Fibroblast of skin of right biceps (primary cell): ENCODE results near the gene TTLL6.
A peak's percentile ranks its signal among the peaks of the same experiment; 100 is the strongest.

Experiments
- DNase-seq: peaks from one replicate; pipeline ENCODE4 v3.0.0-alpha.2; 2013

The TTLL6 gene

DNA sequence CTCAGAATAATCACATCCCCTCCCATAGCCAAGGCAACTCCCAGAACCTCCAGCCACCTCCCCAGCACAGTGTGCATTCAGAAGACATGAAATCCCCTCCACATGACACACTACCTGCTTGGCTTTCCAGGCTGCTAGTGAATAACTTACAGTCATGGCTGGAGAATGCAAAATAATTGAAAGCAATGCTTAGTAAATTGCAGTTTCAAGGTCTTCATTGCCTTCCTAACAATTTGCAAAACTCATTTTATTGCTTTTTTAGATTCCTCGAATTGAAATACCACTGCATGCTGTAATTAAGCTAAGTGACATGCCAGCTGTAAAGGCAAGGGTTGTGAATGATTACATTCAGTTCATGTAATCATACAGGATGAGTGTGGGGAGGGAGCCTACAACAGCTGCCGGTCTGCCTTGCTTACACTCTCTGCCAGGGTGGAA is 59.5 kb downstream of the TTLL6 start:
- DNase-seq = peak; percentile 16

- no peak for DNase-seq
These were observed 60.2 kb downstream of the TTLL6 start for GRCh38 chr17:48756830-48757251.

DNA sequence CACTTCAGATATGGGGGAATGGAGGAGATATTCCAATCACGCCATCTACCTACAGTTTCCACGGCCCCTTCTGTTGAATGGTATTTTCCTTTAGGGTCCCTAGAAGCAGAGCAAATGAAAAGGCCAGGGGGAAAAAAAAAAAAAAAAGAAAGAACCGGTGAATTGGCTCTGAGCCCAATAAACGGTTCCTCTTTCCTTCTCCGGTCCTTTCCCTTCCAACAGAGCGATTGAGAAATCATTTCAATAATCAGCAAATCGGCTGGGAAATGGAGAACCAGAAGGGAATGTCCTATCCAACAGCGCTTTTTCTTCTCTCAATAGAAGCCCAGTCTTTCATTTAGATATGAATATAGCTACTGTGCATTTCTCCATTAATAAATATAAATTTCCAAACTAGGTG is 61.7 kb downstream of the TTLL6 start:
- DNase-seq = no peak

DNA sequence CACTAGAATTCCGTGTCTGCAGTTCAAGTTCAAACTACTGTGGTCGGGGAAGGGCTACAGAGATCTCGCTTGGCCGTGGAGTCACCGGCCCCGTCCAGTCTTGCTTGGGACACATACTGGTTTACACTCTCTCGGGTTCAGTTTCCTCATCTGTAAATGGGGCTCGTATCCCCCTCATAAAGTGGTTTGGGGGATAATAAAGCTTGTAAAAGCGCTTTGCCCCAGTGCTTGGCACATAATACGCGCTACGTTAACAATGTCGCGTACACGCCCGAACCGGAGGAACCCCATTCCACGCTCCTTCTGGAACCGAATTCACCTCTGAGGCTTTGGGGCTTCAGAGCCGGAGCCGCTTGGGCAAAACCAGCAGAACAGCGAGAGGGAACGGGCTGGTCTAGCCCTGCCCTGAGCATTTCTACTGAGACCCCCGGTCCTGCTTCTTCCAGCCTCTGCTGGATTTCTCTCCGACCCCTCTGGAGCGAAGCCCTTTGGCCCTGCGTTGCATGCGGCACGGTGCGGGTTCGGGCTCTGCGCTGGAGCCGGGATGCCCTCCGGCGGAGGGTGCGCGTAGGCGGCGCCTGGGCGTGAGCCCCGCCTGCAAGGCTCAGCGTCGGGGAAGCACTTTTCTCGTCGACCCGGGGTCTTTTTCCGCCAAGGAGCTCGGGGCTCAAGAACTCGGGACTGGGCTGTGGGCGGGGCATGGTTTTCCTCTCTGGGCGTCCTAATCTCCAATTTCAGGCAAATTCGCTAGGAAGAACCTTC is 62.3 kb downstream of the TTLL6 start:
- DNase-seq = no peak

- DNase-seq = peak; percentile 8
These were observed 63.1 kb downstream of the TTLL6 start for GRCh38 chr17:48753794-48754499.

- no peak for DNase-seq
These were observed 64.4 kb downstream of the TTLL6 start for GRCh38 chr17:48752399-48753288.

- DNase-seq = no peak
These were observed 65.2 kb downstream of the TTLL6 start for GRCh38 chr17:48751733-48752398.

- no peak for DNase-seq
These were observed 65.9 kb downstream of the TTLL6 start for GRCh38 chr17:48751172-48751571.

DNA sequence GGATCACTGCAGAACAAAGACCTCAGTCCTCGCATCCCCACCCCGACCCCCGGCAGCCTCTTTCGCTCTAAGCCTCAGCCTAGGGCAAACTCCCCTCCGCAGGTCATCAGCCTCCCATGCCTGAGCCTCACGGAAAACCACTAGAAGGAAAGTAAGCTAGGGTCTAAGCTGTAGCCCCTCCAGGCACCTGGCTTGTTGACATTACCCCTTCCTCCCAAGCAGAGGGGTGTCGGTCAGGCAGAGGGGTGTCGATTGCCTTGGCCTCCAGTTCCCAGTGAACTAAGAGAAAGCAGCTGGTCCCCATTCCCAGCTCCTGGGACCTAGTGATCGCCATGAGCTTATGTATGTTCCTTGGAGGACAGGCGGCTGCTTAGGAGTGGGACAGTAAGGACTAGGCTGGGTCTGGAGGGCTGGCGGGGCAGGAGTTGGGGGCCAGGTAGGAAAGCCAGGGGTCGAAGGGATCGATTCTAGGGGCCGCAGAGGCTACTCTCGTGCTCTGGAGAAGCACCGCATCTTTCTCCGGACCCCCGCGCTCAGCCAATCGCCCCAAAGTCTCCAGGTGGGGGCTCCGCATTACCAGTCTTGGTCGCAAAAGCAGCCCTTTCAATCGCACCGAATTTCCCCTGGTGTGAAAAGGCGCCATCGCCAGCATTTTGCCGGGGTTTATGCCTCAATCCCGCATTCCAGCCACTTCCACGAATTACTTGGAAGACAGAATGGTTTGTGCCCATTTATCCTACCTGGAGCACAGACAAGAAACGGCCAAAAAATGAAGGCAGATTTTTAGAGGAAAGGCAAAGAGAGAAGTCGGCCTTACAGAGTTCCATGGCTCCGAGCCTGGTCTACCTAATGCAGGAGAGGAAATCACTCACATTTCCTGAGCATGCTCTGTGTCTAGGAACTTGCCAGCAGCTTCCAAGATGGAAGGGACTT is 67.1 kb downstream of the TTLL6 start:
- no peak for DNase-seq

DNA sequence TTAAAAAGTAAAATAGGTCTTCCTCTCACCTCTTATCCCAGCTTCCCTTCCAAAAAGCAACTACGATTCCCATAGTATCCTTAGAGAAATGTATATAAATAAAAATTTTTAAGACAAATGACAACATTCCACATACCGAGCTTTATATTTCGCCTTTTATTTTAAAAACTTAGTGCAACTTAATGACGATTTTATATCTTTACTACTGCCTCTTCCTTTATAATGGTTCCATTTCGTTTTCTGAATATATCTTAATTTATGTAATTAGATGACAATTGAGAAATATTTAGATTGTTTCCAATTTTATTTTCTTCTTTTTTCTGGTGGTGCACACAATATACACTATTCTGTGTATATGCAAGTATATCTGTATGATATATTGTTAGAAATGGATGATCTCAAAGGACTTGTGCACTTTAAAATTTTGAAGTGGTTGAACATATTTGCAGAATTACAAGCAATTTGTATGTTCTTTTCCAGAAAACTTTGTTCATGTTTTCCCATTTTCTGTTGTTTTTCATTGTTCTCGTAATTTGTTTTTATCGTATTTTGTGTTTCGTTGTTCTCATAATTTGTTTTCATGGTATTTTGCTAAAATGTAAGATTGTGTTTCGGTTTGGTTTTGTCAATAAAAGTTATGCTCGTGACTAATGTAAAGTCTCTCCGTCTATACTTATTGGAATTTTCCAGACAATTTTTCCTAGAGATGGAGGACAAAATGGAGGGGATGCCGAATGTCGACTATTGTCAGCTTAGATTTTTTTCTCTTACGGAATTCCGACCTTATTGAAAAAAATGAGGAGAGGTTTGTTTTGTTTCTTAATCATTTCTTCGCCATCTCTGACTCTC is 68.1 kb downstream of the TTLL6 start:
- no peak for DNase-seq

GRCh38 chr17:48747445-48748363 is 69.3 kb downstream of the TTLL6 start:
- no peak for DNase-seq

GRCh38 chr17:48746916-48747444 is 70.0 kb downstream of the TTLL6 start:
- no peak for DNase-seq

GRCh38 chr17:48745381-48746275 is 71.4 kb downstream of the TTLL6 start:
- DNase-seq = no peak

DNA sequence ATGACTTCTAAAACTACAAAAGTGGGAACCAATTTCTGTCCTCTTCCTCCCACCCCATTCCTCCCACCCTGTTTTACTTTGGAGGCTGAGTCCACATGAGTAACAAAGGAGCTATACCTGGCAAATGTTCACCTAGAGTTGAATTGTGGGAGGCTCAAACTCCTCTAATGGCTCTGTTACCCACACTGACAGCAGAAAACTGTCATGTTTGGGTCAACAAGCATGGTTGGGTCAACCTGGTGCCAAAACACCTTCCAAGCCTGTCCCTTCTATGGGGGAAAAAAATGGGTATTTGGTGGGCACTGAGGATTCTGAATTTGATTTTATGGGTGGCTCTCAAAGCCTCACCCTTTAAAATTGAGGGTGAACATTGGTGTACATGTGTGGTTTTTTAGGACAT is 76.5 kb downstream of the TTLL6 start:
- DNase-seq = no peak

DNA sequence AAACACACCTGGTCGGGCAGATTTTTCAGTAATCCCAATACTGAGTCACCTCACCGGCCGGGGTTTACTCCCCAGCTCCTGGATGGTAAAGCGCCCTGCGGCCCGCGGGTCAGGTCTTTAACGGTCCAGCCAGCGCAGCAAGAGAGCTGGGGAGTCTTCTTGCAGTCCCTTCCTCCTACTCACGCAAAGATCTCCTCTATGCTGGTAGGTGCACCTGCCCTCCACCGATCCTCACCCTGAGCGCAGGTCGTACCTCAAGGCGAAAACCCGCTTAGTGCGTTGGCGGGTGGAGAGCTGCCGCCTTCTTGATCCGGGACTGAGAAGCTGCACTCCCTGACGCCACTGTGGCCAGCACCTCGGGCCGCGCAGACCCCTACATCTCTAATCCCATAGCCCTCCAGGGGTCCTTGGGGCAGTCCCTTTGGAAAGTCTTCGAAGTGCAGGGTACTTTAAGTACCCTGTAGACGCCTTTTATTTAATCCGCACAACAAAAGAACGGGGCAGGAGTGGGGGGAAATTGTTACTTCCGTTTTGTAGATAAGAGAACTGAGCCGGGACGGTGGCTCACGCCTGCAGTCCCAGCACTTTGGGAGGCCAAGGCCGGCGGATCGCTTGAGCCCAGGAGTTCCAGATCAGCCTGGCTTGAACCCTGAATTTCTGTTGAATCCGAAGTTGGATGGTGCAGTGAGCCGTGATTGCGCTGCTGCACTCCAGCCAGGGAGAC is 78.1 kb downstream of the TTLL6 start:
- DNase-seq = no peak

- no peak for DNase-seq
These were observed 78.6 kb downstream of the TTLL6 start for GRCh38 chr17:48738424-48738802.

- DNase-seq = no peak
These were observed 79.5 kb downstream of the TTLL6 start for GRCh38 chr17:48737330-48738043.
